ENCODE data around the gene DFFB. TPM values are rescaled to one million over a fixed set of nuclear protein-coding genes. Genes with fewer than 3 reads are reported as not detected.

The DFFB gene
- total RNA-seq, 1 donor from 2014 or later: 16.4 TPM

- peaks cover 21% of the 10 kb centered on the region for H3K9me3 Mint-ChIP-seq (ENCODE audit: unreplicated experiment)
- H3K27ac Mint-ChIP-seq (ENCODE audit: unreplicated experiment): peak overlapping the region; percentile 89
- peak; percentile 65 for DNase-seq
- peaks cover 24% of the 10 kb centered on the region for H3K27me3 Mint-ChIP-seq (ENCODE audit: unreplicated experiment)
- peak overlapping the region; percentile 25 for H3K4me3 Mint-ChIP-seq (ENCODE audit: unreplicated experiment)
- TF ChIP-seq CTCF (IDR thresholded peaks at IDR 0.05; ENCODE audit: partially characterized antibody, unreplicated experiment): no peak
- peaks cover 7% of the 10 kb centered on the region for H3K36me3 Mint-ChIP-seq (ENCODE audit: unreplicated experiment)
- H3K4me1 Mint-ChIP-seq (ENCODE audit: low read depth, unreplicated experiment): peaks cover 19% of the 10 kb centered on the region
Observed at GRCh38 chr1:3865606-3866160, 8.4 kb downstream of the DFFB start.

GRCh38 chr1:3868464-3869006, 11.3 kb downstream of the DFFB start:
- Mint-ChIP-seq H3K9me3 (ENCODE audit: unreplicated experiment) (peaks cover 20% of the 10 kb centered on the region), H3K4me3 (ENCODE audit: unreplicated experiment) (peak overlapping the region; percentile 57), H3K36me3 (ENCODE audit: unreplicated experiment) (peaks cover 7% of the 10 kb centered on the region), H3K4me1 (ENCODE audit: low read depth, unreplicated experiment) (peaks cover 21% of the 10 kb centered on the region), H3K27ac (ENCODE audit: unreplicated experiment) (peak overlapping the region; percentile 76), H3K27me3 (ENCODE audit: unreplicated experiment) (peaks cover 28% of the 10 kb centered on the region)
- DNase-seq: no peak
- TF ChIP-seq CTCF (IDR thresholded peaks at IDR 0.05; ENCODE audit: partially characterized antibody, unreplicated experiment): no peak

DNA sequence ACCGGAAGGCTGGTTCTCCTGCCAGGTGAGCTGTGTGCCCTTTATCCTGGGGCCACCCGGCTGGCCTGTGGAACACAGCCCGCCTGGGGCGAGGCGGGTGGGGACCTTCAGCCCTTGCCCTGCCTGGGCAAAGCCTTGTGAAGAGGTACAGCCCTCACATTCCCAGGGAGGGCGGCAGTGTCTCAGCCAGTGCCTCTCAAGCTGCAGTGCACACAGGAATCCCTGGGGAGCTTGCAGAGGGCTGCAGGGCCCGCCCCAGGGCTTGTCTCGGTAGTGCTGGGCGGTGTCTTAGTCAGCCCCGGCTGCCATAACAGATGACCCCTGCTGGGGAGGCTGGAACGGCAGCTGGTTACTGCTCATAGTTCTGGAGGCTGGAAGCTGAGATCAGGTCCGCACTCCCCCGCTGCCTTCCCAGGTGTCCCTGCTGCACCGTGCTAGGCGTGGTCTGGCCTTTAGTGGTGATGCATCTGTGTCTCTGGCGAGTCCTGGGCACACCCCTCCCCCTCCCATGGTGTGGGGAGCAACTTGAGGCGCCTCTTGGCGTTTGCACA, 12.6 kb downstream of the DFFB start:
- peaks cover 20% of the 10 kb centered on the region for H3K9me3 Mint-ChIP-seq (ENCODE audit: unreplicated experiment)
- peaks cover 7% of the 10 kb centered on the region for H3K36me3 Mint-ChIP-seq (ENCODE audit: unreplicated experiment)
- no peak for TF ChIP-seq CTCF (IDR thresholded peaks at IDR 0.05; ENCODE audit: partially characterized antibody, unreplicated experiment)
- peaks cover 19% of the 10 kb centered on the region for H3K4me1 Mint-ChIP-seq (ENCODE audit: low read depth, unreplicated experiment)
- H3K4me3 Mint-ChIP-seq (ENCODE audit: unreplicated experiment): peak overlapping the region; percentile 74
- peak overlapping the region; percentile 99 for H3K27ac Mint-ChIP-seq (ENCODE audit: unreplicated experiment)
- peaks cover 26% of the 10 kb centered on the region for H3K27me3 Mint-ChIP-seq (ENCODE audit: unreplicated experiment)
- DNase-seq: peak; percentile 94

GRCh38 chr1:3871451-3871805, 14.2 kb downstream of the DFFB start:
- Mint-ChIP-seq H3K4me1 (ENCODE audit: low read depth, unreplicated experiment) (peaks cover 11% of the 10 kb centered on the region), H3K27me3 (ENCODE audit: unreplicated experiment) (peaks cover 21% of the 10 kb centered on the region), H3K36me3 (ENCODE audit: unreplicated experiment) (peaks cover 7% of the 10 kb centered on the region), H3K4me3 (ENCODE audit: unreplicated experiment) (no peak overlapping the region), H3K9me3 (ENCODE audit: unreplicated experiment) (peaks cover 13% of the 10 kb centered on the region), H3K27ac (ENCODE audit: unreplicated experiment) (peak overlapping the region; percentile 99)
- DNase-seq: no peak
- TF ChIP-seq CTCF (IDR thresholded peaks at IDR 0.05; ENCODE audit: partially characterized antibody, unreplicated experiment): no peak

DNA sequence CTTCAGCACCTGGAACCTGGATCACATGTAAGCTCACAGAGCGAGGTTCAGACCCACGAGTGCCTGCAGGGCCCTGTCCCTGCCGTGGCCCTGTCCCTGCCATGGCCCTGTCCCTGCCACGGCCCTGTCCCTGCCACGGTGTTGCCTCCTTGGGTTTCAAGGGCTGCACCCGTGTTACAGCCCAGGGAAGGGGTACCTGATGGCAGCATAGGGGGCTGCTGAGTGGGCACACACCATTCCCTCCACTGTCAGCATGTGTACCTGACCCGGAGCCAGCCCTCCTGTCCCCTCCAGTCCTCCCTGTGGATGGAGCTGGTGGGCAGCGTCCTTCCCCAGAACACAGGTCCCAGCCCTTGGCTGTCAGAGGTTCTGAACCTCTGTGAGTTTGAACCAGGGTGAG, 15.3 kb downstream of the DFFB start:
- Mint-ChIP-seq H3K27ac (ENCODE audit: unreplicated experiment) (no peak overlapping the region), H3K9me3 (ENCODE audit: unreplicated experiment) (peaks cover 13% of the 10 kb centered on the region), H3K36me3 (ENCODE audit: unreplicated experiment) (peaks cover 7% of the 10 kb centered on the region), H3K4me3 (ENCODE audit: unreplicated experiment) (no peak overlapping the region), H3K4me1 (ENCODE audit: low read depth, unreplicated experiment) (peaks cover 10% of the 10 kb centered on the region), H3K27me3 (ENCODE audit: unreplicated experiment) (peaks cover 20% of the 10 kb centered on the region)
- no peak for TF ChIP-seq CTCF (IDR thresholded peaks at IDR 0.05; ENCODE audit: partially characterized antibody, unreplicated experiment)
- DNase-seq: no peak
